ENCODE results near the gene ZNF536.

GRCh38 chr19:30446850-30447552 lies 74.8 kb downstream of the ZNF536 start:
- TF ChIP-seq POLR2A (IDR thresholded peaks at IDR 0.05; ENCODE audit: extremely low read depth, insufficient read length) (no peak), CTCF (IDR thresholded peaks at IDR 0.05; ENCODE audit: low read depth, low read length) (no peak)
